AG10803 (cell line): ENCODE data around the gene SNRPA.

Experiments
- DNase-seq: peaks from one replicate; pipeline ENCODE4 v3.0.0; 2010; ENCODE audit warnings: low read depth
- H3K4me3 ChIP-seq: 2 replicates; pipeline ENCODE4 v1.5.1; 2011; ENCODE audit warnings: mild to moderate bottlenecking, low read length, control low read depth
- TF ChIP-seq, protein P1 (sequence below): conservative IDR thresholded peaks from 2 replicates; pipeline ENCODE4 v1.5.1; 2011; ENCODE audit warnings: mild to moderate bottlenecking, low read length, control low read depth, inconsistent platforms

The SNRPA gene

GRCh38 chr19:40750058-40750873 lies 737 bp upstream of the SNRPA start, which contains the start of gene ACTMAP:
Gene ACTMAP, minus strand, starts transcription at chr19:40750477. Its CDS starts 674 bp downstream, at chr19:40749803.
- peak within 1 kb of the TSS; percentile 92 for H3K4me3 ChIP-seq
- TF ChIP-seq, protein P1, sequence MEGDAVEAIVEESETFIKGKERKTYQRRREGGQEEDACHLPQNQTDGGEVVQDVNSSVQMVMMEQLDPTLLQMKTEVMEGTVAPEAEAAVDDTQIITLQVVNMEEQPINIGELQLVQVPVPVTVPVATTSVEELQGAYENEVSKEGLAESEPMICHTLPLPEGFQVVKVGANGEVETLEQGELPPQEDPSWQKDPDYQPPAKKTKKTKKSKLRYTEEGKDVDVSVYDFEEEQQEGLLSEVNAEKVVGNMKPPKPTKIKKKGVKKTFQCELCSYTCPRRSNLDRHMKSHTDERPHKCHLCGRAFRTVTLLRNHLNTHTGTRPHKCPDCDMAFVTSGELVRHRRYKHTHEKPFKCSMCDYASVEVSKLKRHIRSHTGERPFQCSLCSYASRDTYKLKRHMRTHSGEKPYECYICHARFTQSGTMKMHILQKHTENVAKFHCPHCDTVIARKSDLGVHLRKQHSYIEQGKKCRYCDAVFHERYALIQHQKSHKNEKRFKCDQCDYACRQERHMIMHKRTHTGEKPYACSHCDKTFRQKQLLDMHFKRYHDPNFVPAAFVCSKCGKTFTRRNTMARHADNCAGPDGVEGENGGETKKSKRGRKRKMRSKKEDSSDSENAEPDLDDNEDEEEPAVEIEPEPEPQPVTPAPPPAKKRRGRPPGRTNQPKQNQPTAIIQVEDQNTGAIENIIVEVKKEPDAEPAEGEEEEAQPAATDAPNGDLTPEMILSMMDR: no peak
- peak; percentile 100 for DNase-seq

- peak overlapping the region; percentile 92 for H3K4me3 ChIP-seq
- no peak for DNase-seq
- TF ChIP-seq, protein P1: no peak
These were observed 1.3 kb downstream of the SNRPA start for GRCh38 chr19:40752257-40752781.

DNA sequence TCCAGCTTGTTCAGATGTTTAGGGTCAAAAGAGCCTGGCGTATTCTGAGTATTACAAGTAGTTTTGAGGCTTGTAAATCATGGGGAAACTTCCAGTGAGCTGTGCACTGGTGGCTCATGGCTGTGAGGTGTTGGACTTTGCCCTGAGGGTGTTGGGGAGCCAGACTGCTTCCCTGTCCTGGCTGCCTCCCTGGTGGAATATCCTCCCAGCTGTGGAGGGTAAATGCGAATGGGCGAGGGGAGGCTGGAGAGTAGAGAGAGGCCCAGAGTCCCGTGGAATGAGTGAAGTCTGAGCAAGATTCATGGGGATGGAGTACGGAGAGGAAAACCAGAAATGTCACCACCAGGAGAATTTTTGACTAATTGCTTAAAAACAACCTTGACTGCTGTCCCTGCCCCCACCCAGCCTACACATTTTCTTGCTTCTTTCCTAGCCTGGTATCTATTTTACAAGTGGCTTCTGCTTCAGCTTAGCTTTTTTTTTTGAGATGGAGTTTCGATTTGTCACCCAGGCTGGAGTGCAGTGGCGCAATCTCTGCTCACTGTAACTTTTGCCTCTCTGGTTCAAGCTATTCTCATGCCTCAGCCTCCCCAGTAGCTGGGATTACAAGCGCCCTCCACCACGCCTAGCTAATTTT lies 3.7 kb downstream of the SNRPA start:
- H3K4me3 ChIP-seq: no peak overlapping the region
- TF ChIP-seq, protein P1: no peak
- DNase-seq: peak; percentile 29

GRCh38 chr19:40755248-40755624 lies 4.2 kb downstream of the SNRPA start:
- TF ChIP-seq, protein P1: no peak
- no peak overlapping the region for H3K4me3 ChIP-seq
- DNase-seq: no peak

DNA sequence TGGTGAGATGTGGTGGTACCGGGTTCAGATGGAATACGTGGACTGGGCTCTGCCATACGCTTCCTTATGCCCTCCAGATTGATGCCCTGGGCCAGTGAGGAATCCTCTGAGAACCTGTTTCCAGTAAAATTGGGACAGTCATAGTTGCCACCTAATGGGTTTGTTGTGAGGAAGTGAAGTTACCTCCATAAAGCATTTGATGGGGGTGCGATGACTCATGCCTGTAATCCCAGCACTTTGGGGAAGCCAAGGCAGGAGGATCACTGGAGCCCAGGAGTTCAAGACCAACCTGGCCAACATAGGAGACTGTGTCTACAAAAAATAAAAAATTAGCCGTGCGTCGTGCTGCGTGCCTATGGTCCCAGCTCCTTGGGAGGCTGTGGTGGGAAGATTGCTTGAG lies 4.8 kb downstream of the SNRPA start:
- H3K4me3 ChIP-seq: no peak overlapping the region

GRCh38 chr19:40756502-40757110 lies 5.6 kb downstream of the SNRPA start:
- no peak overlapping the region for H3K4me3 ChIP-seq
- no peak for DNase-seq
- TF ChIP-seq, protein P1: no peak

More for the DNA sequence above, 4.8 kb downstream of the SNRPA start:
- DNase-seq: no peak
- TF ChIP-seq, protein P1: no peak
